Activated T-helper 2 cell treated with anti-CD3 and anti-CD28 coated beads, Interferon-gamma antibody, Interleukin-2, Interleukin-4, amounts not matched to agents 10 μg/mL and 5 μg/mL and 100 μg/mL, durations not matched to agents 14 hours and 24 hours and 36 hours (primary cell): ENCODE measurements around the gene USP2. TPM values are rescaled to one million over a fixed set of nuclear protein-coding genes. Genes with fewer than 3 reads are reported as not detected.

Experiments
- DNase-seq: peaks from one replicate; pipeline ENCODE4 v3.0.0; 2021; ENCODE audit warnings: low spot score
- H3K27ac Mint-ChIP-seq: one replicate; pipeline ENCODE4 v1.8.0; 2021; ENCODE audit warnings: mixed read lengths
- H3K27me3 Mint-ChIP-seq: one replicate; pipeline ENCODE4 v1.8.0; 2021; ENCODE audit warnings: low read depth, mixed read lengths
- H3K36me3 Mint-ChIP-seq: one replicate; pipeline ENCODE4 v1.8.0; 2021; ENCODE audit warnings: low read depth, mixed read lengths
- H3K4me1 Mint-ChIP-seq: one replicate; pipeline ENCODE4 v1.8.0; 2021; ENCODE audit warnings: low read depth, mixed read lengths
- H3K4me3 Mint-ChIP-seq: one replicate; pipeline ENCODE4 v1.8.0; 2021; ENCODE audit warnings: low read depth, mild to moderate bottlenecking, moderate library complexity, mixed read lengths
- H3K9me3 Mint-ChIP-seq: one replicate; pipeline ENCODE4 v1.8.0; 2021; ENCODE audit warnings: mixed read lengths
- intact Hi-C: fragments of 100-400 bp; cut with micrococcal nuclease; formaldehyde crosslinking; loops from one replicate; pipeline ENCODE4 v1.15.1; 2023
- total RNA-seq: library from RNA; stranded (reverse); gene quantifications from 2 replicates; pipeline ENCODE4 v1.2.3, GENCODE V29; 2022

Gene USP2
- total RNA-seq, 1 donor from 2014 or later, result 1.0 TPM

GRCh38 chr11:119316729-119317591 is 64.5 kb downstream of the USP2 start, which contains the start of gene MCAM:
Gene MCAM, minus strand, starts transcription at chr11:119317130. Its CDS starts 29 bp downstream, at chr11:119317101.
- Mint-ChIP-seq H3K27me3 (peaks cover 25% of the 10 kb centered on the region), H3K4me1 (peaks cover 7% of the 10 kb centered on the region), H3K9me3 (no peaks in the 10 kb centered on the region), H3K36me3 (no peaks in the 10 kb centered on the region), H3K4me3 (peak within 1 kb of the TSS; percentile 56), H3K27ac (no peak within 1 kb of the TSS)
- intact Hi-C loops, result no loop called here
- DNase-seq, result no peak

GRCh38 chr11:119316016-119316728 is 65.3 kb downstream of the USP2 start:
- peak overlapping the region; percentile 56 for H3K4me3 Mint-ChIP-seq
- H3K27me3 Mint-ChIP-seq, result peaks cover 25% of the 10 kb centered on the region
- no peaks in the 10 kb centered on the region for H3K36me3 Mint-ChIP-seq
- no peak overlapping the region for H3K27ac Mint-ChIP-seq
- no peaks in the 10 kb centered on the region for H3K9me3 Mint-ChIP-seq
- H3K4me1 Mint-ChIP-seq, result peaks cover 1% of the 10 kb centered on the region
- no peak for DNase-seq
- intact Hi-C loops, result no loop called here

- H3K27me3 Mint-ChIP-seq, result peaks cover 25% of the 10 kb centered on the region
- no peak overlapping the region for H3K27ac Mint-ChIP-seq
- peaks cover 1% of the 10 kb centered on the region for H3K4me1 Mint-ChIP-seq
- intact Hi-C loops, result no loop called here
- peak overlapping the region; percentile 56 for H3K4me3 Mint-ChIP-seq
- H3K9me3 Mint-ChIP-seq, result no peaks in the 10 kb centered on the region
- no peak for DNase-seq
- H3K36me3 Mint-ChIP-seq, result no peaks in the 10 kb centered on the region
These were observed 66.1 kb downstream of the USP2 start for GRCh38 chr11:119315131-119316015.

GRCh38 chr11:119314726-119315125 is 66.8 kb downstream of the USP2 start:
- intact Hi-C loops, result no loop called here
- no peak overlapping the region for H3K27ac Mint-ChIP-seq
- H3K27me3 Mint-ChIP-seq, result peaks cover 24% of the 10 kb centered on the region
- no peaks in the 10 kb centered on the region for H3K36me3 Mint-ChIP-seq
- peaks cover 1% of the 10 kb centered on the region for H3K4me1 Mint-ChIP-seq
- H3K4me3 Mint-ChIP-seq, result no peak overlapping the region
- DNase-seq, result no peak
- no peaks in the 10 kb centered on the region for H3K9me3 Mint-ChIP-seq

GRCh38 chr11:119310682-119311052 is 70.8 kb downstream of the USP2 start:
- intact Hi-C loops, result no loop called here
- H3K4me1 Mint-ChIP-seq, result peaks cover 16% of the 10 kb centered on the region
- H3K27me3 Mint-ChIP-seq, result peaks cover 12% of the 10 kb centered on the region

GRCh38 chr11:119309953-119310681 is 71.4 kb downstream of the USP2 start:
- DNase-seq, result no peak
- Mint-ChIP-seq H3K27me3 (peaks cover 7% of the 10 kb centered on the region), H3K9me3 (no peaks in the 10 kb centered on the region), H3K4me1 (peaks cover 21% of the 10 kb centered on the region), H3K4me3 (no peak overlapping the region), H3K27ac (no peak overlapping the region), H3K36me3 (peaks cover 13% of the 10 kb centered on the region)
- intact Hi-C loops, result no loop called here

More at GRCh38 chr11:119310682-119311052, 70.8 kb downstream of the USP2 start:
- Mint-ChIP-seq H3K27ac (no peak overlapping the region), H3K9me3 (no peaks in the 10 kb centered on the region), H3K4me3 (no peak overlapping the region), H3K36me3 (peaks cover 9% of the 10 kb centered on the region)
- no peak for DNase-seq

- Mint-ChIP-seq H3K27me3 (peaks cover 4% of the 10 kb centered on the region), H3K36me3 (peaks cover 18% of the 10 kb centered on the region), H3K4me1 (peaks cover 24% of the 10 kb centered on the region), H3K9me3 (no peaks in the 10 kb centered on the region), H3K27ac (no peak overlapping the region), H3K4me3 (no peak overlapping the region)
- intact Hi-C loops, result no loop called here
- DNase-seq, result no peak
These were observed 72.1 kb downstream of the USP2 start for GRCh38 chr11:119309411-119309810.

GRCh38 chr11:119307974-119308373 is 73.5 kb downstream of the USP2 start:
- H3K9me3 Mint-ChIP-seq, result no peaks in the 10 kb centered on the region
- intact Hi-C loops, result loop anchor here (2.0 kb wide), 1 partner anchor 45 kb away; no protein-coding TSS in a partner anchor
- no peak overlapping the region for H3K4me3 Mint-ChIP-seq
- H3K36me3 Mint-ChIP-seq, result peaks cover 31% of the 10 kb centered on the region
- no peak for DNase-seq
- H3K4me1 Mint-ChIP-seq, result peaks cover 24% of the 10 kb centered on the region
- no peak overlapping the region for H3K27ac Mint-ChIP-seq
- no peaks in the 10 kb centered on the region for H3K27me3 Mint-ChIP-seq

GRCh38 chr11:119307219-119307618 is 74.3 kb downstream of the USP2 start:
- Mint-ChIP-seq H3K36me3 (peaks cover 38% of the 10 kb centered on the region), H3K27me3 (no peaks in the 10 kb centered on the region), H3K4me3 (no peak overlapping the region), H3K27ac (peak overlapping the region; percentile 92), H3K9me3 (no peaks in the 10 kb centered on the region), H3K4me1 (peaks cover 24% of the 10 kb centered on the region)
- intact Hi-C loops, result loop anchor here (2.0 kb wide), 1 partner anchor 44 kb away; no protein-coding TSS in a partner anchor
- no peak for DNase-seq

- peaks cover 45% of the 10 kb centered on the region for H3K36me3 Mint-ChIP-seq
- H3K9me3 Mint-ChIP-seq, result no peaks in the 10 kb centered on the region
- peak overlapping the region; percentile 31 for H3K4me3 Mint-ChIP-seq
- H3K27ac Mint-ChIP-seq, result peak overlapping the region; percentile 92
- H3K27me3 Mint-ChIP-seq, result no peaks in the 10 kb centered on the region
- no peak for DNase-seq
- H3K4me1 Mint-ChIP-seq, result peaks cover 24% of the 10 kb centered on the region
- intact Hi-C loops, result loop anchor here (2.0 kb wide), 1 partner anchor 44 kb away; no protein-coding TSS in a partner anchor
These were observed 75.1 kb downstream of the USP2 start for GRCh38 chr11:119306373-119306890.

GRCh38 chr11:119305556-119306372 is 75.7 kb downstream of the USP2 start:
- H3K4me1 Mint-ChIP-seq, result peaks cover 24% of the 10 kb centered on the region
- peak overlapping the region; percentile 92 for H3K27ac Mint-ChIP-seq
- intact Hi-C loops, result loop anchor here (2.0 kb wide), 1 partner anchor 43 kb away; no protein-coding TSS in a partner anchor
- no peaks in the 10 kb centered on the region for H3K27me3 Mint-ChIP-seq
- no peak overlapping the region for H3K4me3 Mint-ChIP-seq
- peaks cover 51% of the 10 kb centered on the region for H3K36me3 Mint-ChIP-seq
- no peak for DNase-seq
- no peaks in the 10 kb centered on the region for H3K9me3 Mint-ChIP-seq
